GM13977 (cell line): Measurements from ENCODE around the gene TBL1Y.
"Not testable (repeated sequence)": the region's sequence is repeated elsewhere in the genome, so short reads cannot be mapped to it uniquely, and the experiment has no call there.

Experiments
- DNase-seq: peaks from one replicate; pipeline ENCODE4 v3.0.0; 2012; ENCODE audit warnings: low spot score
- CTCF ChIP-seq: IDR thresholded peaks from 2 replicates; pipeline ENCODE4 v1.5.1; 2012; ENCODE audit warnings: mild to moderate bottlenecking, control low read depth; ENCODE audit not compliant: insufficient read depth; ENCODE audit errors: extremely low read depth, missing control alignments
- in situ Hi-C: fragments of 300-500 bp; cut with MboI; formaldehyde crosslinking; loops from one replicate; pipeline ENCODE4 v1.12.0; 2022; ENCODE audit warnings: low sequenced_read_pairs, low pct_unique_long_range_greater_than_20kb, mixed read lengths, inconsistent platforms; ENCODE audit not compliant: unreplicated experiment

The TBL1Y gene

DNA sequence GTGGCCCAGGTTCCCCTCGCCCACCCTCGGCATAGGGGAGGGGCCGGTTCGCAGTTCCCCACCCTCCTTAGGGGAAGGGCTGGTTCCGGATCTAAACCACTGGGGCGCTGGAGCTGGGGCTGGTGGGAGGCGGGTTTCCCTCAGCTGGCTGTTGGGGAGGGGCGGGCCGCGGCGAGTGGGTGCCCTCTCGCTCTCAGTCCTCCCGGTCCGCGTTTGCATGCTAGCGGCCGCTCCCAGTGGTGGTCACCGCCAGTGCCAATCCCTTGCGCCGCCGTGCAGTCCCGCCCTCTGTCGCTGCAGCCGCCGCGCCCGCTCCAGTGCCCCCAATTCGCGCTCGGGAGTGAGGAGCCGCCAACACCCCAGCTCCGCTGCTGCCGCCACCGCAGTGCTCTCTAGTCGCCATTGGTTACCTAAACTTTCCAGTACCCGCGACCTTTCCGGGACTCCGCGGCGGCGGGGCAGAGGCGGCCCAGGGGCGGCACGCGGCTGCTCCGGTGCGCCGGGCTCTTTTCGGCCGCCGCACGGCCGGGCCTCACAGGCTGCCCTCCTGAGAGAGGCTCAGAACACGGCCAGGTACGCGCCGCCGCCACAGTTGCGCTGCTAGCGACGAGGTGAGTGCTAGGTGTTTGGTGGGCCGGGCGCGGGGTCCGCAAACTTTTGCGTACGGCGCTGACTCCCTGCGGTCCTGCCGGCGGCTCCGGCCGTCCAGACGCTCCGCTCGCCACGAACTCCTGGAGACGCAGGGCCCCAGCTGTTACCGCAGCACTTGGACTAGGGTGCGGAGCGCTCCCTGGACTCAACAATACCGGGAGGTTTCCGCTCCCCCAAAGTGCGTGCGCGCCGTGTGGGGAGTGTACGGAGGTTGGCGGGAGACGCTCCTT is at the start of gene TBL1Y:
TBL1Y (plus strand) TSS at position 326 of the 881 bp plus-strand sequence. CDS start 114,388 bp downstream, outside the sequence.
- in situ Hi-C loops = no loop called here
- no peak for TF ChIP-seq CTCF
- DNase-seq = no peak

DNA sequence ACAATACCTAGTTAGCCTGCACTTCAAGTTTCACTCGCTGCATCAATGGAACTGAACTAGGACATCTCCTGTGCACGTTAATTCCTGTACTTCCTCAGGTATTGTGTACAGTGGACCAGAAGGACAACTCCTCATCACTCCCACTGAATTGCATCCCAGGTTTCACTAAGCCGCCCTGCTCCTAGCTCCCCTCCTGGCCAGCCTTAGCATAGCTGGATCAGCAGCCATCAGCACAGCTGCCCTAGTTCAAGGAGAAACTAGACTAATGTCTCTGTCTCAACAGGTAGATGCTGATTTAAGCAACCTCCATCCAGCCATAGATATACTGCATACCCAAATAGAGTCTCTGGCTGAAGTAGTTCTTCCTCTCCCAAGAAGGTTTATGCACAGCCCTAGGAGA is 16.0 kb upstream of the TBL1Y start:
- no peak for DNase-seq
- no peak for TF ChIP-seq CTCF

GRCh38 chrY:6895236-6895635 is 15.3 kb upstream of the TBL1Y start:
- no peak for DNase-seq
- in situ Hi-C loops = no loop called here
- no peak for TF ChIP-seq CTCF

More for the DNA sequence above, 16.0 kb upstream of the TBL1Y start:
- in situ Hi-C loops = no loop called here

GRCh38 chrY:6902116-6902515 is 8.4 kb upstream of the TBL1Y start:
- in situ Hi-C loops, DNase-seq: not testable (repeated sequence)

DNA sequence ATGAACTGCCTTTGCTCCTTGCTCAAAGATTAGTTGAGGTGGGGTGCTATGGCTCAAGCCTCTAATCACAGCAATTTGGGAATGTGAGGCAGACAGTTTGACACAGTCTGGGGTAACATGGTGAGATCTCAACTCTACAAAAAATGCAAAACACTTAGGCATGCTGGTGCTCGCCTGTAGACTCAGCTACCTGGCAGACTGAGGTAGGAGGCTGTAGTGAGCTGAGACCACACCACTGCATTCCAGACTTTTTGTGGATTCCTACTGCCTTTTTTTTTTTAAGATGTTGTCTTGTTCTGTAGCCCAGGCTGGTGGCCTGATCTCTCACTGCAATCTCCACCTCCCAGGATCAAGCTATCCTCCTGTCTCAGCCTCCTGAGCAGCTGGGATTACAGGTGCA is 2.9 kb upstream of the TBL1Y start:
- no peak for TF ChIP-seq CTCF
- no peak for DNase-seq
- in situ Hi-C loops = no loop called here

DNA sequence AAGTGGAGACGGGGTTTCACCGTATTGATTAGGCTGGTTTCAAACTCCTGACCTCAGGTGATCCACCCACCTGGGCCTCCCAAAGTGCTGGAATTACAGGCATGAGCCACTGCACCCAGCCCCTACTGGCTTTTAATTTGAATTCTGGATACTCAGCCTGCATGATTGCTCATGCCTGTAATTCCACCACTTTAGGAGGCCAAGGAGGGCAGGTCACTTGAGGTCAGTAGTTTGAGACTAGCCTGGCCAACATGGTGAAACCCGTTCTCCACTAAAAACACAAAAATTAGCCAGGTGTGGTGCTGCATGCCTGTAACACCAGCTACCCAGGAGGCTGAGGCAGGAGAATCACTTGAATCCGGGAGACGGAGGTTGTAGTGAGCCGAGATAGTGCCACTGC is 2.5 kb upstream of the TBL1Y start:
- in situ Hi-C loops, DNase-seq: not testable (repeated sequence)

DNA sequence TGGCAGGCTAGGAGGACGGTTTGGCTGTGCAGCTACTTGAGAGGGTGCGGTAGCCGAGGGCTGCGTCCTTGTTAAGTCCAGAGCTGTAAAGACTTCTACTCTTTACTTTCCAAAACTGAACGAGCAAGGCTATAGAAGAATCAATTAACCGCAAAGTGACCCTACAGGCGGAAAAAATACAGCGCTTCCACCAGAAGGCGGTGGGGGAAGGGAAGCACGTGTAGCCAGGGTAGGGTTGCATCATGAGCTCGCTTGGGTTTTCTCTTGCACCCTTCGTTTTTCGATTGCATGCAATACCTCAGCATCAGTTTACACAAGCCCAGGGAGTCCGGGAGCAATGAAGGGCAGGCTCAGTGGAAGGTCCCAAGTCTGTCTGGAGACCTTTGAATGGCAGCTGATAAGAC is 1.4 kb upstream of the TBL1Y start:
- in situ Hi-C loops = no loop called here
- no peak for TF ChIP-seq CTCF
- no peak for DNase-seq

DNA sequence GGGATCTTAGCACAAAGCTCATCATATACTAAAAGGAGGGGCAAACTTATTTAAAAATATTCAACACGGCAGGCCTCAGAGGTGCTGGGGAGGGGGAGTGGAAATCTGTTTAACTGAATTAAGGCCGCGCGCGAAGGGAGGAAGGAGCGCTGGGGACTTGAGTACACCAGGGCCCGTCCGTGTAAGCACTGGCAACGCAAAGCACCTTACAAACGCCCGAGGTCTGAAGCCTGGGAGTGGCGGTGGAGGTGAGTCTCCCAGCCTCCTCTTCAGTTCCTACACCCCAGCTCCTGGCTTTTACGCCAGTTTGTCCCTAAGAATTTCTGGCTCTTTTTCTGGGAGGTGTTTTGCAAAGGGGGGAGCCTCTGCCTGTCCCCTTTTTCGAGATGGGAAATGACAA is 641 bp upstream of the TBL1Y start:
- DNase-seq = no peak
- no peak for TF ChIP-seq CTCF
- in situ Hi-C loops = no loop called here
